HEK293 (cell line): ENCODE measurements around the gene ALMS1.

Experiments used
- CTCF ChIP-seq: fragments of 450-650 bp; formaldehyde crosslinking; IDR thresholded peaks from 2 replicates; pipeline ENCODE4 v1.5.1; 2016; ENCODE audit warnings: missing biosample characterization, missing genetic modification characterization
- REPIN1 ChIP-seq: fragments of 450-650 bp; formaldehyde crosslinking; IDR thresholded peaks from 2 replicates; pipeline ENCODE4 v1.5.1; 2017; ENCODE audit warnings: missing biosample characterization, missing genetic modification characterization, low read depth
- ZBTB20 ChIP-seq: fragments of 450-650 bp; formaldehyde crosslinking; IDR thresholded peaks from 2 replicates; pipeline ENCODE4 v1.5.1; 2016; ENCODE audit warnings: missing biosample characterization, missing genetic modification characterization
- ZNF138 ChIP-seq: fragments of 450-650 bp; formaldehyde crosslinking; IDR thresholded peaks from 2 replicates; pipeline ENCODE4 v1.5.1; 2016; ENCODE audit warnings: missing biosample characterization, missing genetic modification characterization, borderline replicate concordance
- ZNF24 ChIP-seq: fragments of 450-650 bp; formaldehyde crosslinking; IDR thresholded peaks from 2 replicates; pipeline ENCODE4 v1.5.1; 2016; ENCODE audit warnings: missing biosample characterization, missing genetic modification characterization
- ZNF302 ChIP-seq: fragments of 450-650 bp; formaldehyde crosslinking; IDR thresholded peaks from 2 replicates; pipeline ENCODE4 v1.5.1; 2016; ENCODE audit warnings: missing biosample characterization, missing genetic modification characterization, low read depth
- ZNF311 ChIP-seq: fragments of 450-650 bp; formaldehyde crosslinking; IDR thresholded peaks from 2 replicates; pipeline ENCODE4 v1.5.1; 2017; ENCODE audit warnings: missing biosample characterization, missing genetic modification characterization, borderline replicate concordance
- ZNF416 ChIP-seq: fragments of 450-650 bp; formaldehyde crosslinking; IDR thresholded peaks from 2 replicates; pipeline ENCODE4 v1.5.1; 2016; ENCODE audit warnings: missing biosample characterization, missing genetic modification characterization
- ZNF423 ChIP-seq: fragments of 450-650 bp; formaldehyde crosslinking; IDR thresholded peaks from 2 replicates; pipeline ENCODE4 v1.5.1; 2016; ENCODE audit warnings: missing biosample characterization, missing genetic modification characterization
- ZSCAN18 ChIP-seq: fragments of 450-650 bp; formaldehyde crosslinking; IDR thresholded peaks from 2 replicates; pipeline ENCODE4 v1.5.1; 2016; ENCODE audit warnings: missing biosample characterization, missing genetic modification characterization
- TF ChIP-seq, protein P1 (sequence below): fragments of 450-650 bp; formaldehyde crosslinking; IDR thresholded peaks from 2 replicates; pipeline ENCODE4 v1.5.1; 2016; ENCODE audit warnings: missing biosample characterization, missing genetic modification characterization
- TF ChIP-seq, protein P2 (sequence below): fragments of 450-650 bp; formaldehyde crosslinking; IDR thresholded peaks from 2 replicates; pipeline ENCODE4 v1.5.1; 2016; ENCODE audit warnings: missing biosample characterization, missing genetic modification characterization, borderline replicate concordance
- TF ChIP-seq, protein P3 (sequence below): fragments of 450-650 bp; formaldehyde crosslinking; IDR thresholded peaks from 2 replicates; pipeline ENCODE4 v1.5.1; 2016; ENCODE audit warnings: missing biosample characterization, missing genetic modification characterization, low read depth

- TF ChIP-seq ZNF311 (no peak), ZBTB20 (tag by site-specific recombination) (no peak), ZNF24 (tag by site-specific recombination) (no peak), ZSCAN18 (tag by site-specific recombination) (no peak), CTCF (tag by site-specific recombination) (no peak), ZNF302 (tag by site-specific recombination) (no peak), ZNF423 (tag by site-specific recombination) (no peak), ZNF138 (no peak), REPIN1 (tag by site-specific recombination) (no peak), ZNF416 (tag by site-specific recombination) (no peak)
- TF ChIP-seq, protein P1, sequence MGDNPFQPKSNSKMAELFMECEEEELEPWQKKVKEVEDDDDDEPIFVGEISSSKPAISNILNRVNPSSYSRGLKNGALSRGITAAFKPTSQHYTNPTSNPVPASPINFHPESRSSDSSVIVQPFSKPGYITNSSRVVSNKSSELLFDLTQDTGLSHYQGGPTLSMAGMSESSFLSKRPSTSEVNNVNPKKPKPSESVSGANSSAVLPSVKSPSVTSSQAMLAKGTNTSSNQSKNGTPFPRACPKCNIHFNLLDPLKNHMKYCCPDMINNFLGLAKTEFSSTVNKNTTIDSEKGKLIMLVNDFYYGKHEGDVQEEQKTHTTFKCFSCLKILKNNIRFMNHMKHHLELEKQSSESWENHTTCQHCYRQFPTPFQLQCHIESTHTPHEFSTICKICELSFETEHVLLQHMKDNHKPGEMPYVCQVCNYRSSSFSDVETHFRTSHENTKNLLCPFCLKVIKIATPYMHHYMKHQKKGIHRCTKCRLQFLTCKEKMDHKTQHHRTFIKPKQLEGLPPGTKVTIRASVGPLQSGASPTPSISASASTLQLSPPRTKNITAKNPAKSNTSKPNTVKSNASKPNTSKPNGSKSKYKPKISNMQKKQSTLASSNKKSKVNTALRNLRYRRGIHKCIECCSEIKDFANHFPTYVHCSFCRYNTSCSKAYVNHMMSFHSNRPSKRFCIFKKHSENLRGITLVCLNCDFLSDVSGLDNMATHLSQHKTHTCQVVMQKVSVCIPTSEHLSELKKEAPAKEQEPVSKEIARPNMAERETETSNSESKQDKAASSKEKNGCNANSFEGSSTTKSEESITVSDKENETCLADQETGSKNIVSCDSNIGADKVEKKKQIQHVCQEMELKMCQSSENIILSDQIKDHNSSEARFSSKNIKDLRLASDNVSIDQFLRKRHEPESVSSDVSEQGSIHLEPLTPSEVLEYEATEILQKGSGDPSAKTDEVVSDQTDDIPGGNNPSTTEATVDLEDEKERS, result no peak
- TF ChIP-seq, protein P2, sequence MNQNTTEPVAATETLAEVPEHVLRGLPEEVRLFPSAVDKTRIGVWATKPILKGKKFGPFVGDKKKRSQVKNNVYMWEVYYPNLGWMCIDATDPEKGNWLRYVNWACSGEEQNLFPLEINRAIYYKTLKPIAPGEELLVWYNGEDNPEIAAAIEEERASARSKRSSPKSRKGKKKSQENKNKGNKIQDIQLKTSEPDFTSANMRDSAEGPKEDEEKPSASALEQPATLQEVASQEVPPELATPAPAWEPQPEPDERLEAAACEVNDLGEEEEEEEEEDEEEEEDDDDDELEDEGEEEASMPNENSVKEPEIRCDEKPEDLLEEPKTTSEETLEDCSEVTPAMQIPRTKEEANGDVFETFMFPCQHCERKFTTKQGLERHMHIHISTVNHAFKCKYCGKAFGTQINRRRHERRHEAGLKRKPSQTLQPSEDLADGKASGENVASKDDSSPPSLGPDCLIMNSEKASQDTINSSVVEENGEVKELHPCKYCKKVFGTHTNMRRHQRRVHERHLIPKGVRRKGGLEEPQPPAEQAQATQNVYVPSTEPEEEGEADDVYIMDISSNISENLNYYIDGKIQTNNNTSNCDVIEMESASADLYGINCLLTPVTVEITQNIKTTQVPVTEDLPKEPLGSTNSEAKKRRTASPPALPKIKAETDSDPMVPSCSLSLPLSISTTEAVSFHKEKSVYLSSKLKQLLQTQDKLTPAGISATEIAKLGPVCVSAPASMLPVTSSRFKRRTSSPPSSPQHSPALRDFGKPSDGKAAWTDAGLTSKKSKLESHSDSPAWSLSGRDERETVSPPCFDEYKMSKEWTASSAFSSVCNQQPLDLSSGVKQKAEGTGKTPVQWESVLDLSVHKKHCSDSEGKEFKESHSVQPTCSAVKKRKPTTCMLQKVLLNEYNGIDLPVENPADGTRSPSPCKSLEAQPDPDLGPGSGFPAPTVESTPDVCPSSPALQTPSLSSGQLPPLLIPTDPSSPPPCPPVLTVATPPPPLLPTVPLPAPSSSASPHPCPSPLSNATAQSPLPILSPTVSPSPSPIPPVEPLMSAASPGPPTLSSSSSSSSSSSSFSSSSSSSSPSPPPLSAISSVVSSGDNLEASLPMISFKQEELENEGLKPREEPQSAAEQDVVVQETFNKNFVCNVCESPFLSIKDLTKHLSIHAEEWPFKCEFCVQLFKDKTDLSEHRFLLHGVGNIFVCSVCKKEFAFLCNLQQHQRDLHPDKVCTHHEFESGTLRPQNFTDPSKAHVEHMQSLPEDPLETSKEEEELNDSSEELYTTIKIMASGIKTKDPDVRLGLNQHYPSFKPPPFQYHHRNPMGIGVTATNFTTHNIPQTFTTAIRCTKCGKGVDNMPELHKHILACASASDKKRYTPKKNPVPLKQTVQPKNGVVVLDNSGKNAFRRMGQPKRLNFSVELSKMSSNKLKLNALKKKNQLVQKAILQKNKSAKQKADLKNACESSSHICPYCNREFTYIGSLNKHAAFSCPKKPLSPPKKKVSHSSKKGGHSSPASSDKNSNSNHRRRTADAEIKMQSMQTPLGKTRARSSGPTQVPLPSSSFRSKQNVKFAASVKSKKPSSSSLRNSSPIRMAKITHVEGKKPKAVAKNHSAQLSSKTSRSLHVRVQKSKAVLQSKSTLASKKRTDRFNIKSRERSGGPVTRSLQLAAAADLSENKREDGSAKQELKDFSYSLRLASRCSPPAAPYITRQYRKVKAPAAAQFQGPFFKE (tag by site-specific recombination), result no peak
- TF ChIP-seq, protein P3, sequence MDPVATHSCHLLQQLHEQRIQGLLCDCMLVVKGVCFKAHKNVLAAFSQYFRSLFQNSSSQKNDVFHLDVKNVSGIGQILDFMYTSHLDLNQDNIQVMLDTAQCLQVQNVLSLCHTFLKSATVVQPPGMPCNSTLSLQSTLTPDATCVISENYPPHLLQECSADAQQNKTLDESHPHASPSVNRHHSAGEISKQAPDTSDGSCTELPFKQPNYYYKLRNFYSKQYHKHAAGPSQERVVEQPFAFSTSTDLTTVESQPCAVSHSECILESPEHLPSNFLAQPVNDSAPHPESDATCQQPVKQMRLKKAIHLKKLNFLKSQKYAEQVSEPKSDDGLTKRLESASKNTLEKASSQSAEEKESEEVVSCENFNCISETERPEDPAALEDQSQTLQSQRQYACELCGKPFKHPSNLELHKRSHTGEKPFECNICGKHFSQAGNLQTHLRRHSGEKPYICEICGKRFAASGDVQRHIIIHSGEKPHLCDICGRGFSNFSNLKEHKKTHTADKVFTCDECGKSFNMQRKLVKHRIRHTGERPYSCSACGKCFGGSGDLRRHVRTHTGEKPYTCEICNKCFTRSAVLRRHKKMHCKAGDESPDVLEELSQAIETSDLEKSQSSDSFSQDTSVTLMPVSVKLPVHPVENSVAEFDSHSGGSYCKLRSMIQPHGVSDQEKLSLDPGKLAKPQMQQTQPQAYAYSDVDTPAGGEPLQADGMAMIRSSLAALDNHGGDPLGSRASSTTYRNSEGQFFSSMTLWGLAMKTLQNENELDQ (tag by site-specific recombination), result no peak
Measured at GRCh38 chr2:73408198-73408597, 22.6 kb downstream of the ALMS1 start.
